ENCODE data around the gene PPP2R1B. TPM values are rescaled to one million over a fixed set of nuclear protein-coding genes. Genes with fewer than 3 reads are reported as not detected.

Gene PPP2R1B
- total RNA-seq, 1 donor, result 19.9 TPM

- Histone ChIP-seq H3K27ac (ENCODE audit: low read depth, low read length) (no peak overlapping the region), H2AFZ (ENCODE audit: low read length) (no peak overlapping the region), H3K4me3 (ENCODE audit: insufficient read depth, low read length) (no peak overlapping the region), H3K4me2 (ENCODE audit: insufficient read depth, low read length) (no peak overlapping the region), H3K36me3 (ENCODE audit: insufficient read depth, low read length) (peaks cover 26% of the 10 kb centered on the region), H3K79me2 (ENCODE audit: insufficient read depth, low read length) (no peaks in the 10 kb centered on the region), H3K27me3 (ENCODE audit: insufficient read depth, low read length) (no peaks in the 10 kb centered on the region), H3K4me1 (ENCODE audit: insufficient read depth, low read length) (peaks cover 20% of the 10 kb centered on the region), H3K9me3 (ENCODE audit: low read depth, low read length) (no peaks in the 10 kb centered on the region), H4K20me1 (ENCODE audit: insufficient read depth, low read length) (no peaks in the 10 kb centered on the region)
- no peak for DNase-seq (ENCODE audit: insufficient read length, low spot score, missing footprints)
- no peak for TF ChIP-seq CTCF (IDR thresholded peaks at IDR 0.05; ENCODE audit: extremely low read depth, low read depth, low read length)
Measured at GRCh38 chr11:111715142-111715816, 50.9 kb downstream of the PPP2R1B start.

- no peak overlapping the region for H2AFZ ChIP-seq (ENCODE audit: low read length)
- no peak for TF ChIP-seq CTCF (IDR thresholded peaks at IDR 0.05; ENCODE audit: extremely low read depth, low read depth, low read length)
- no peaks in the 10 kb centered on the region for H3K27me3 ChIP-seq (ENCODE audit: insufficient read depth, low read length)
- H3K4me2 ChIP-seq (ENCODE audit: insufficient read depth, low read length), result no peak overlapping the region
- no peak for DNase-seq (ENCODE audit: insufficient read length, low spot score, missing footprints)
- no peak overlapping the region for H3K4me3 ChIP-seq (ENCODE audit: insufficient read depth, low read length)
- H3K79me2 ChIP-seq (ENCODE audit: insufficient read depth, low read length), result no peaks in the 10 kb centered on the region
- H4K20me1 ChIP-seq (ENCODE audit: insufficient read depth, low read length), result no peaks in the 10 kb centered on the region
- no peak overlapping the region for H3K27ac ChIP-seq (ENCODE audit: low read depth, low read length)
- no peaks in the 10 kb centered on the region for H3K9me3 ChIP-seq (ENCODE audit: low read depth, low read length)
- peaks cover 23% of the 10 kb centered on the region for H3K36me3 ChIP-seq (ENCODE audit: insufficient read depth, low read length)
- H3K4me1 ChIP-seq (ENCODE audit: insufficient read depth, low read length), result peaks cover 19% of the 10 kb centered on the region
Measured at GRCh38 chr11:111714522-111714921, 51.7 kb downstream of the PPP2R1B start.

- Histone ChIP-seq H3K4me3 (ENCODE audit: insufficient read depth, low read length) (no peak overlapping the region), H3K4me2 (ENCODE audit: insufficient read depth, low read length) (no peak overlapping the region), H3K27ac (ENCODE audit: low read depth, low read length) (no peak overlapping the region), H3K9me3 (ENCODE audit: low read depth, low read length) (no peaks in the 10 kb centered on the region), H4K20me1 (ENCODE audit: insufficient read depth, low read length) (no peaks in the 10 kb centered on the region), H2AFZ (ENCODE audit: low read length) (no peak overlapping the region), H3K79me2 (ENCODE audit: insufficient read depth, low read length) (no peaks in the 10 kb centered on the region), H3K36me3 (ENCODE audit: insufficient read depth, low read length) (peaks cover 54% of the 10 kb centered on the region), H3K27me3 (ENCODE audit: insufficient read depth, low read length) (no peaks in the 10 kb centered on the region), H3K4me1 (ENCODE audit: insufficient read depth, low read length) (no peaks in the 10 kb centered on the region)
- no peak for TF ChIP-seq CTCF (IDR thresholded peaks at IDR 0.05; ENCODE audit: extremely low read depth, low read depth, low read length)
- no peak for DNase-seq (ENCODE audit: insufficient read length, low spot score, missing footprints)
Measured at GRCh38 chr11:111707691-111708067, 58.5 kb downstream of the PPP2R1B start.

GRCh38 chr11:111707039-111707690 lies 59.0 kb downstream of the PPP2R1B start:
- Histone ChIP-seq H3K9me3 (ENCODE audit: low read depth, low read length) (no peaks in the 10 kb centered on the region), H3K4me2 (ENCODE audit: insufficient read depth, low read length) (no peak overlapping the region), H3K4me1 (ENCODE audit: insufficient read depth, low read length) (no peaks in the 10 kb centered on the region), H3K27ac (ENCODE audit: low read depth, low read length) (no peak overlapping the region), H3K4me3 (ENCODE audit: insufficient read depth, low read length) (no peak overlapping the region), H3K79me2 (ENCODE audit: insufficient read depth, low read length) (no peaks in the 10 kb centered on the region), H2AFZ (ENCODE audit: low read length) (no peak overlapping the region), H3K36me3 (ENCODE audit: insufficient read depth, low read length) (peaks cover 54% of the 10 kb centered on the region), H4K20me1 (ENCODE audit: insufficient read depth, low read length) (no peaks in the 10 kb centered on the region), H3K27me3 (ENCODE audit: insufficient read depth, low read length) (no peaks in the 10 kb centered on the region)
- no peak for DNase-seq (ENCODE audit: insufficient read length, low spot score, missing footprints)
- no peak for TF ChIP-seq CTCF (IDR thresholded peaks at IDR 0.05; ENCODE audit: extremely low read depth, low read depth, low read length)
